DND-41 (cell line): ENCODE measurements around the gene CDK4.

ENCODE experiments used
- CTCF ChIP-seq: IDR thresholded peaks from 2 replicates; pipeline ENCODE4 v1.5.1; 2012; ENCODE audit warnings: borderline replicate concordance, low read length, moderate library complexity, mild to moderate bottlenecking; ENCODE audit not compliant: poor library complexity, severe bottlenecking; ENCODE audit errors: extremely low read depth
- EZH2 ChIP-seq: IDR thresholded peaks from 3 replicates; pipeline ENCODE4 v1.6.1; 2012; ENCODE audit warnings: borderline replicate concordance, low read depth, mild to moderate bottlenecking, moderate library complexity, low read length, inconsistent platforms; ENCODE audit not compliant: severe bottlenecking

- TF ChIP-seq CTCF (no peak), EZH2 (no peak)
These were observed 51.8 kb downstream of the CDK4 start for GRCh38 chr12:57700317-57700716.
